HepG2 (cell line): ENCODE data around the gene EXPH5. TPM values are rescaled to one million over a fixed set of nuclear protein-coding genes. Genes with fewer than 3 reads are reported as not detected.

Experiments used
- DDIT3 ChIP-seq: sonication (generic); formaldehyde crosslinking; IDR thresholded peaks from 2 replicates; pipeline ENCODE4 v1.4.0; 2020; ENCODE audit warnings: mild to moderate bottlenecking, missing genetic modification reagents
- JUNB ChIP-seq: sonication (generic); formaldehyde crosslinking; IDR thresholded peaks from 2 replicates; pipeline ENCODE4 v1.8.0; 2022; ENCODE audit warnings: missing genetic modification reagents, mild to moderate bottlenecking, borderline replicate concordance
- MEF2D ChIP-seq: sonication (generic); formaldehyde crosslinking; IDR thresholded peaks from 2 replicates; pipeline ENCODE4 v1.5.1; 2020; ENCODE audit warnings: mild to moderate bottlenecking, missing genetic modification reagents
- NBN ChIP-seq: fragments of 450-650 bp; conservative IDR thresholded peaks from 2 replicates; pipeline ENCODE4 v1.6.1; 2017
- NFE2 ChIP-seq: sonication (generic); formaldehyde crosslinking; IDR thresholded peaks from 2 replicates; pipeline ENCODE4 v1.4.0; 2020; ENCODE audit warnings: missing genetic modification reagents
- POLR2AphosphoS2 ChIP-seq: IDR thresholded peaks from 2 replicates; pipeline ENCODE4 v1.6.1; 2011; ENCODE audit warnings: low read depth, low read length, improper control_type of control experiment
- RNF219 ChIP-seq: sonication (generic); formaldehyde crosslinking; IDR thresholded peaks from 2 replicates; pipeline ENCODE4 v1.5.0; 2020; ENCODE audit warnings: mild to moderate bottlenecking, missing genetic modification reagents
- SIX1 ChIP-seq: sonication (generic); formaldehyde crosslinking; IDR thresholded peaks from 2 replicates; pipeline ENCODE4 v1.4.0; 2020; ENCODE audit warnings: missing genetic modification reagents, borderline replicate concordance
- SNAI1 ChIP-seq: sonication (generic); formaldehyde crosslinking; IDR thresholded peaks from 2 replicates; pipeline ENCODE4 v1.5.0; 2020; ENCODE audit warnings: mild to moderate bottlenecking, missing genetic modification reagents, borderline replicate concordance
- TGIF2 ChIP-seq: IDR thresholded peaks from 2 replicates; pipeline ENCODE4 v1.6.1; 2016; ENCODE audit warnings: control low read depth, missing compliant biosample characterization
- ZBTB39 ChIP-seq: sonication (generic); formaldehyde crosslinking; IDR thresholded peaks from 2 replicates; pipeline ENCODE4 v1.5.0; 2020; ENCODE audit warnings: missing genetic modification reagents
- ZKSCAN8 ChIP-seq: IDR thresholded peaks from 2 replicates; pipeline ENCODE4 v1.6.1; 2016; ENCODE audit warnings: borderline replicate concordance, missing genetic modification reagents, missing compliant biosample characterization
- ZNF18 ChIP-seq: sonication (generic); formaldehyde crosslinking; IDR thresholded peaks from 2 replicates; pipeline ENCODE4 v1.8.0; 2022; ENCODE audit warnings: mild to moderate bottlenecking, missing genetic modification reagents; ENCODE audit not compliant: insufficient replicate concordance
- ZNF205 ChIP-seq: IDR thresholded peaks from 2 replicates; pipeline ENCODE4 v1.6.1; 2018; ENCODE audit warnings: missing biosample characterization, missing genetic modification reagents
- ZNF232 ChIP-seq: sonication (generic); formaldehyde crosslinking; IDR thresholded peaks from 2 replicates; pipeline ENCODE4 v1.4.0; 2020; ENCODE audit warnings: missing genetic modification reagents, borderline replicate concordance
- ZNF441 ChIP-seq: sonication (generic); formaldehyde crosslinking; IDR thresholded peaks from 2 replicates; pipeline ENCODE4 v1.7.0; 2021; ENCODE audit warnings: missing genetic modification reagents, borderline replicate concordance
- ZNF766 ChIP-seq: sonication (generic); formaldehyde crosslinking; IDR thresholded peaks from 2 replicates; pipeline ENCODE4 v1.5.0; 2020; ENCODE audit warnings: missing genetic modification reagents, borderline replicate concordance
- polyA plus RNA-seq, 8 experiments: library from polyadenylated mRNA; depleted of rRNA in 3 of 8; stranded (reverse) in 7 of 8; unstranded in 1 of 8; fragments of >200 nt; fragmentation: Illumina TruSeq in 4 of 8; extraction: Trizol in 4 of 8; gene quantifications; 2 replicates each; pipeline versions ENCODE4 v1.2.1 to v1.2.3, GENCODE V29; 2011 to 2016; ENCODE audit warnings: low read depth in 4 of 8, missing spikeins in 1 of 8, mixed read lengths in 1 of 8; ENCODE audit not compliant: insufficient read depth in 1 of 8
- total RNA-seq, 5 experiments: library from RNA; depleted of rRNA; stranded (reverse); fragments of >200 nt; fragmentation: Illumina TruSeq; extraction: Trizol; gene quantifications; 2 replicates each; pipeline ENCODE4 v1.2.3, GENCODE V29; 2016; ENCODE audit warnings: low read depth in 1 of 5
- TF ChIP-seq, protein P1 (sequence below): IDR thresholded peaks from 2 replicates; pipeline ENCODE4 v1.6.1; 2016; ENCODE audit warnings: mild to moderate bottlenecking, missing biosample characterization, missing genetic modification reagents
- TF ChIP-seq, protein P2 (sequence below): sonication (generic); formaldehyde crosslinking; IDR thresholded peaks from 2 replicates; pipeline ENCODE4 v1.4.0; 2020; ENCODE audit warnings: missing genetic modification reagents, mild to moderate bottlenecking, borderline replicate concordance

Gene EXPH5
- total and polyA plus RNA-seq, 2 of the 13 experiments (the other 11 are each of a cell fraction or from before 2014, with no cell fraction given), result under 0.01 to 0.02 TPM

GRCh38 chr11:108467091-108467823 lies 126.3 kb downstream of the EXPH5 start, which contains the start of gene C11orf65 (continued):
- TF ChIP-seq, protein P1, sequence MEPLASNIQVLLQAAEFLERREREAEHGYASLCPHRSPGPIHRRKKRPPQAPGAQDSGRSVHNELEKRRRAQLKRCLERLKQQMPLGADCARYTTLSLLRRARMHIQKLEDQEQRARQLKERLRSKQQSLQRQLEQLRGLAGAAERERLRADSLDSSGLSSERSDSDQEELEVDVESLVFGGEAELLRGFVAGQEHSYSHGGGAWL, result peak; percentile 41; the same call in 1 of the 2 replicates
- no peak for TF ChIP-seq ZBTB39 (CRISPR knock-in tag)
- no peak for TF ChIP-seq ZNF232 (CRISPR knock-in tag)
- TF ChIP-seq ZNF441 (CRISPR knock-in tag), result no peak
- TF ChIP-seq, protein P2, sequence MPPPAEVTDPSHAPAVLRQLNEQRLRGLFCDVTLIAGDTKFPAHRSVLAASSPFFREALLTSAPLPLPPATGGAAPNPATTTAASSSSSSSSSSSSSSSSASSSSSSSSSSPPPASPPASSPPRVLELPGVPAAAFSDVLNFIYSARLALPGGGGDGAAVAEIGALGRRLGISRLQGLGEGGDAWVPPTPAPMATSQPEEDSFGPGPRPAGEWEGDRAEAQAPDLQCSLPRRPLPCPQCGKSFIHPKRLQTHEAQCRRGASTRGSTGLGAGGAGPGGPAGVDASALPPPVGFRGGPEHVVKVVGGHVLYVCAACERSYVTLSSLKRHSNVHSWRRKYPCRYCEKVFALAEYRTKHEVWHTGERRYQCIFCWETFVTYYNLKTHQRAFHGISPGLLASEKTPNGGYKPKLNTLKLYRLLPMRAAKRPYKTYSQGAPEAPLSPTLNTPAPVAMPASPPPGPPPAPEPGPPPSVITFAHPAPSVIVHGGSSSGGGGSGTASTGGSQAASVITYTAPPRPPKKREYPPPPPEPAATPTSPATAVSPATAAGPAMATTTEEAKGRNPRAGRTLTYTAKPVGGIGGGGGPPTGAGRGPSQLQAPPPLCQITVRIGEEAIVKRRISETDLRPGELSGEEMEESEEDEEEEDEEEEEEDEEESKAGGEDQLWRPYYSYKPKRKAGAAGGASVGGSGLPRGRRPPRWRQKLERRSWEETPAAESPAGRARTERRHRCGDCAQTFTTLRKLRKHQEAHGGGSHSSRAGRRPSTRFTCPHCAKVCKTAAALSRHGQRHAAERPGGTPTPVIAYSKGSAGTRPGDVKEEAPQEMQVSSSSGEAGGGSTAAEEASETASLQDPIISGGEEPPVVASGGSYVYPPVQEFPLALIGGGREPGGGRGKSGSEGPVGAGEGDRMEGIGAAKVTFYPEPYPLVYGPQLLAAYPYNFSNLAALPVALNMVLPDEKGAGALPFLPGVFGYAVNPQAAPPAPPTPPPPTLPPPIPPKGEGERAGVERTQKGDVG, result no peak
- no peak for TF ChIP-seq NFE2 (CRISPR knock-in tag)
- TF ChIP-seq RNF219 (CRISPR knock-in tag), result no peak
- TF ChIP-seq NBN, result no peak
- no peak for TF ChIP-seq SIX1 (CRISPR knock-in tag)
- TF ChIP-seq SNAI1, result peak; percentile 44; the same call in 1 of the 2 replicates
- 0 out of 2 replicates have a peak, but pooled peaks have one; percentile 15 for TF ChIP-seq ZKSCAN8 (CRISPR knock-in tag)
- 0 out of 2 replicates have a peak, but pooled peaks have one; percentile 17 for TF ChIP-seq MEF2D (CRISPR knock-in tag)
- peak; percentile 55; the same call in 1 of the 2 replicates for TF ChIP-seq POLR2AphosphoS2
- no peak for TF ChIP-seq ZNF205 (CRISPR knock-in tag)
- TF ChIP-seq JUNB (CRISPR knock-in tag), result no peak
- TF ChIP-seq ZNF18 (CRISPR knock-in tag), result peak; percentile 53
- no peak for TF ChIP-seq DDIT3 (CRISPR knock-in tag)
- TF ChIP-seq ZNF766 (CRISPR knock-in tag), result no peak; the same call in 1 of the 2 replicates
- TF ChIP-seq TGIF2 (CRISPR knock-in tag), result no peak; the same call in 1 of the 2 replicates
